Activated CD8-positive, alpha-beta T cell treated with anti-CD3 and anti-CD28 coated beads for 36 hours (primary cell): Measurements from ENCODE around the gene SPRING1. TPM values are rescaled to one million over a fixed set of nuclear protein-coding genes. Genes with fewer than 3 reads are reported as not detected.

Experiments
- ATAC-seq: fragments of 200-7000 bp; cut with Tn5 transposase; one replicate; pipeline ENCODE4 v1.10.0; 2021; ENCODE audit warnings: mild to moderate bottlenecking, moderate library complexity
- CTCF ChIA-PET: fragments of 350-600 bp; sonication (Branson Sonifier 250); formaldehyde crosslinking; loops from one replicate; lab custom pipeline; 2021; ENCODE audit warnings: antibody characterized with exemption; lab: Charles Lee
- POLR2A ChIA-PET: fragments of 350-600 bp; sonication (Branson Sonifier 250); formaldehyde crosslinking; loops from one replicate; lab custom pipeline; 2021; ENCODE audit warnings: antibody characterized with exemption; lab: Charles Lee
- DNase-seq: peaks from one replicate; pipeline ENCODE4 v3.0.0-alpha.2; 2020
- H3K27ac Mint-ChIP-seq: one replicate; pipeline ENCODE4 v1.8.0; 2021; ENCODE audit warnings: mild to moderate bottlenecking, mixed read lengths
- H3K27me3 Mint-ChIP-seq: one replicate; pipeline ENCODE4 v1.8.0; 2021; ENCODE audit warnings: mixed read lengths
- H3K36me3 Mint-ChIP-seq: one replicate; pipeline ENCODE4 v1.8.0; 2021; ENCODE audit warnings: low read depth, mixed read lengths
- H3K4me1 Mint-ChIP-seq: one replicate; pipeline ENCODE4 v1.8.0; 2021; ENCODE audit warnings: low read depth, mixed read lengths
- H3K4me3 Mint-ChIP-seq: one replicate; pipeline ENCODE4 v1.8.0; 2021; ENCODE audit warnings: mild to moderate bottlenecking, moderate library complexity, mixed read lengths
- H3K9me3 Mint-ChIP-seq: one replicate; pipeline ENCODE4 v1.8.0; 2021; ENCODE audit warnings: mixed read lengths
- CTCF ChIP-seq: fragments of 200-600 bp; IDR thresholded peaks from one replicate; pipeline ENCODE4 v1.8.0; 2022; ENCODE audit warnings: antibody characterized with exemption, mild to moderate bottlenecking
- intact Hi-C: fragments of 100-400 bp; cut with micrococcal nuclease; formaldehyde crosslinking; loops from one replicate; pipeline ENCODE4 v1.10.0; 2022
- total RNA-seq, 2 experiments: library from RNA; stranded (reverse); gene quantifications; one replicate each; pipeline ENCODE4 v1.2.3, GENCODE V29; 2021

Gene SPRING1
- total RNA-seq, 2 experiments from 2014 or later: 16.0 to 17.2 TPM

GRCh38 chr12:116689979-116690744, 47.7 kb downstream of the SPRING1 start:
- H3K36me3 Mint-ChIP-seq: no peaks in the 10 kb centered on the region
- ChIA-PET CTCF (interaction anchor here (1.4 to 1.5 kb wide), 2 partner anchors 13 to 19 kb away, joined by 4 to 5 read pairs; no protein-coding TSS in a partner anchor), POLR2A (no interaction called here)
- DNase-seq (no peak), ATAC-seq (no peak)
- H3K4me1 Mint-ChIP-seq: peaks cover 1% of the 10 kb centered on the region
- H3K9me3 Mint-ChIP-seq: no peaks in the 10 kb centered on the region
- no peak overlapping the region for H3K27ac Mint-ChIP-seq
- intact Hi-C loops: no loop called here
- TF ChIP-seq CTCF: no peak
- H3K4me3 Mint-ChIP-seq: no peak overlapping the region
- peaks cover 21% of the 10 kb centered on the region for H3K27me3 Mint-ChIP-seq

DNA sequence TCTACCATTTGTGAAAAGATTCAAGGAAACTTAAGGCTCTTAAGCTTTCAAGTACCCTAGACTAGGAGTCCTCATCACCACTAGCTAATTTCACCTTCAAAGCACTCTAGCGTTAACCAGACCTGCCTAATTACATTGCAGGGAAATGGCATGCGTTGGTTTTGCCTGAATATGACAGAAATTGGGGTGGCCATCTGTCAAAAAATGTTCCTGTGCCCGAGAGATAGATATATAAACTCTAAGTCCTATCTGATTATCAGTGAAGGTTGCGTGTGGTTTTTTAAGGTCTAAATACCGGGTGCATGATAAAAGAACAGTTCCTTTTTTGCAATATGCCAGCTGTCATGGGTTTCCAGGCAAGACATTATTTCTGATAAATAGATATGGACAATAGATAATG, 48.3 kb downstream of the SPRING1 start:
- intact Hi-C loops: no loop called here
- CTCF ChIA-PET: interaction anchor here (0.7 to 1.5 kb wide), 3 partner anchors 14 to 331 kb away, joined by 3 to 5 read pairs (median 4); no protein-coding TSS in a partner anchor
- no peaks in the 10 kb centered on the region for H3K36me3 Mint-ChIP-seq
- no peak overlapping the region for H3K27ac Mint-ChIP-seq
- H3K9me3 Mint-ChIP-seq: no peaks in the 10 kb centered on the region
- DNase-seq: no peak
- peaks cover 15% of the 10 kb centered on the region for H3K27me3 Mint-ChIP-seq
- POLR2A ChIA-PET: no interaction called here
- no peak for TF ChIP-seq CTCF
- no peak overlapping the region for H3K4me3 Mint-ChIP-seq
- no peak for ATAC-seq
- H3K4me1 Mint-ChIP-seq: no peaks in the 10 kb centered on the region

Other genes starting within 250 kb of the SPRING1 start
- gene MAP1LC3B2, start 178.7 kb downstream of the SPRING1 start, total RNA-seq: 1 to 10 TPM; 1.9 to 3.1 TPM
- 10 to 100 TPM; 10.7 to 11.6 TPM for gene RNFT2, start 246 bp upstream of the SPRING1 start, total RNA-seq
- not detected for gene HRK, start 143.4 kb upstream of the SPRING1 start, total RNA-seq
- 1 to 10 TPM; 7.0 to 8.5 TPM for gene FBXW8, start 172.9 kb upstream of the SPRING1 start, total RNA-seq